Testis (tissue), 3 donors: ENCODE data around the gene VASH2. TPM values are rescaled to one million over a fixed set of nuclear protein-coding genes. Genes with fewer than 3 reads are reported as not detected.

Experiments
- DNase-seq: peaks from one replicate; pipeline ENCODE4 v3.0.0-alpha.2; 2019
- H3K27ac ChIP-seq, 2 donors: fragments of 200-600 bp; sonication (generic); one replicate each; pipeline ENCODE4 v1.5.1; 2019
- H3K27me3 ChIP-seq: fragments of 200-600 bp; sonication (generic); one replicate; pipeline ENCODE4 v1.5.1; 2019
- H3K36me3 ChIP-seq: fragments of 200-600 bp; sonication (generic); one replicate; pipeline ENCODE4 v1.5.1; 2017; ENCODE audit warnings: low read depth; ENCODE audit errors: missing control alignments
- H3K4me1 ChIP-seq: fragments of 200-600 bp; sonication (generic); one replicate; pipeline ENCODE4 v1.5.1; 2019
- H3K4me3 ChIP-seq, 2 donors: fragments of 200-600 bp; sonication (generic); one replicate each; pipeline ENCODE4 v1.5.1; 2017 to 2019
- H3K9me3 ChIP-seq: fragments of 200-600 bp; sonication (generic); one replicate; pipeline ENCODE4 v1.5.1; 2017
- POLR2A ChIP-seq: fragments of 450-650 bp; IDR thresholded peaks from one replicate; pipeline ENCODE4 v1.6.1; 2017; ENCODE audit warnings: antibody characterized with exemption, mild to moderate bottlenecking, moderate library complexity
- WGBS, 2 donors: methylation state at CpG; one replicate each; pipeline ENCODE4 v1.1.5; 2018; 5-methylcytosine and 5-hydroxymethylcytosine counted together
- intact Hi-C: fragments of 100-400 bp; cut with DNase I; formaldehyde crosslinking; loops from one replicate; pipeline ENCODE4 v1.15.1; 2023; ENCODE audit warnings: low total_unique reads
- polyA plus RNA-seq: library from polyadenylated mRNA; stranded (reverse); fragments of 350-450 nt; fragmentation: Illumina TruSeq; extraction: RNeasy Lipid Tissue Mini Kit (QIAGEN cat#74804); gene quantifications from one replicate; pipeline ENCODE4 v1.2.3, GENCODE V29; 2014; ENCODE audit warnings: low read depth, low replicate concordance; ENCODE audit not compliant: insufficient read depth
- total RNA-seq, 2 donors: library from RNA; depleted of rRNA; stranded (reverse); fragments of >200 nt; gene quantifications; one replicate each; pipeline ENCODE4 v1.2.3, GENCODE V29; 2016
- TF ChIP-seq, protein P1 (sequence below), 3 experiments: fragments of 450-650 bp in 2 of 3; fragments of 200-600 bp in 1 of 3; sonication (generic) in 1 of 3; IDR thresholded peaks; one replicate each; pipeline ENCODE4 v1.5.1; 2016 to 2019; ENCODE audit warnings: antibody characterized with exemption in 3 of 3, mild to moderate bottlenecking in 2 of 3, moderate library complexity in 1 of 3

Gene VASH2
- total and polyA plus RNA-seq, 3 donors from 2014 or later: 9.5 to 30.9 (median 18.0) TPM

- Histone ChIP-seq H3K27me3 (no peaks in the 10 kb centered on the region), H3K4me1 (no peaks in the 10 kb centered on the region), H3K36me3 (no peaks in the 10 kb centered on the region), H3K4me3 (no peak overlapping the region), H3K9me3 (no peaks in the 10 kb centered on the region), H3K27ac (no peak overlapping the region)
- TF ChIP-seq POLR2A: no peak
- TF ChIP-seq, protein P1, sequence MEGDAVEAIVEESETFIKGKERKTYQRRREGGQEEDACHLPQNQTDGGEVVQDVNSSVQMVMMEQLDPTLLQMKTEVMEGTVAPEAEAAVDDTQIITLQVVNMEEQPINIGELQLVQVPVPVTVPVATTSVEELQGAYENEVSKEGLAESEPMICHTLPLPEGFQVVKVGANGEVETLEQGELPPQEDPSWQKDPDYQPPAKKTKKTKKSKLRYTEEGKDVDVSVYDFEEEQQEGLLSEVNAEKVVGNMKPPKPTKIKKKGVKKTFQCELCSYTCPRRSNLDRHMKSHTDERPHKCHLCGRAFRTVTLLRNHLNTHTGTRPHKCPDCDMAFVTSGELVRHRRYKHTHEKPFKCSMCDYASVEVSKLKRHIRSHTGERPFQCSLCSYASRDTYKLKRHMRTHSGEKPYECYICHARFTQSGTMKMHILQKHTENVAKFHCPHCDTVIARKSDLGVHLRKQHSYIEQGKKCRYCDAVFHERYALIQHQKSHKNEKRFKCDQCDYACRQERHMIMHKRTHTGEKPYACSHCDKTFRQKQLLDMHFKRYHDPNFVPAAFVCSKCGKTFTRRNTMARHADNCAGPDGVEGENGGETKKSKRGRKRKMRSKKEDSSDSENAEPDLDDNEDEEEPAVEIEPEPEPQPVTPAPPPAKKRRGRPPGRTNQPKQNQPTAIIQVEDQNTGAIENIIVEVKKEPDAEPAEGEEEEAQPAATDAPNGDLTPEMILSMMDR (IDR thresholded peaks at IDR 0.05): no peak
- intact Hi-C loops: no loop called here
- WGBS, 2 donors: 77 to 85% methylated on average over 3 of the region's 3 CpGs
- DNase-seq: no peak
Measured at GRCh38 chr1:212968368-212968863, 18.1 kb downstream of the VASH2 start.

DNA sequence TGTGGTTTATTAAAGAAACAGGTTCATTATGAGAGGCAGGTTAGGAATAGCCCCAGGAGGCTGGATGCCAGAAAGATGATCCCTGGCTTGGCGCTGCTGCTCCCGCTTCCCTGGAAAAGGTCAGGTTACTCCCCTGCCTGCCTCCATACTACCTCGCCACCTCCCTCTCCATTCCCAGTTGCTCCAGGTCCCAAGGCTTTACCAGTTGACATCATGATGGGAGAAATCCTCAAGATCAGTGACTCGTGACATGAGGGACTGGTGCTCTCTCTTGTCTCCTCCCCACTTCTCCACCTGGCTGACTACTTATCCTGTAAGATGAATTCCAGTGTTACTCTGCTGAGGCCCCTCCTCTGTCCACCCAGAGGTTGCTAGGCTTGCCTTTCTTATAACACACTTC is 19.7 kb downstream of the VASH2 start:
- WGBS, 2 donors: 88 to 97% methylated on average over 4 of the region's 4 CpGs

DNA sequence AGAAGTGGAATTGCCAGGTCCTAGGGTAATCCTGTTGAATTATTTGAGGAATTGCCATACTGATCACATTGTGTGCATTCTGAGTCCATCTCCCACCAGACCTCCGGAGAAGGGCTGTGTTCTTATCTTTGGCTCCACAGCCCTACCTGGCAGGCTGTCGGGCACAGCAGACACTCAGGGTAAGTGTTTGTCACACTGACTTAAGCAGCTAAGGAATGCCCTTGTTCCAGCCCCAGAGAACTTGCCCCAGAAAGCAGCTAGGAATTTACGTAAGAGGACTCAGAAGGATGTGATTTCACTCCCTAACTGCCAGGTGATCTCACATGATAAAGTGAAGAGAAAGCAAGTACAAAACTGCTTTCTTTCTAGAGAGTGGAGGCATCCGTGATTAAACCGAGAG is 21.0 kb downstream of the VASH2 start:
- 89 to 91% methylated on average over 5 of the region's 5 CpGs for WGBS, 2 donors
- TF ChIP-seq, protein P1 (IDR thresholded peaks at IDR 0.05): no peak
- no peak for TF ChIP-seq POLR2A
- Histone ChIP-seq H3K4me3 (no peak overlapping the region), H3K27ac (no peak overlapping the region), H3K27me3 (no peaks in the 10 kb centered on the region), H3K4me1 (no peaks in the 10 kb centered on the region), H3K36me3 (no peaks in the 10 kb centered on the region), H3K9me3 (no peaks in the 10 kb centered on the region)
- intact Hi-C loops: no loop called here
- DNase-seq: no peak

More for the DNA sequence above, 19.7 kb downstream of the VASH2 start:
- no peak overlapping the region for H3K27ac ChIP-seq
- no peaks in the 10 kb centered on the region for H3K4me1 ChIP-seq
- H3K9me3 ChIP-seq: no peaks in the 10 kb centered on the region
- H3K4me3 ChIP-seq: no peak overlapping the region
- intact Hi-C loops: no loop called here
- no peaks in the 10 kb centered on the region for H3K27me3 ChIP-seq
- no peak for TF ChIP-seq POLR2A
- TF ChIP-seq, protein P1 (IDR thresholded peaks at IDR 0.05): no peak
- no peak for DNase-seq
- H3K36me3 ChIP-seq: no peaks in the 10 kb centered on the region

DNA sequence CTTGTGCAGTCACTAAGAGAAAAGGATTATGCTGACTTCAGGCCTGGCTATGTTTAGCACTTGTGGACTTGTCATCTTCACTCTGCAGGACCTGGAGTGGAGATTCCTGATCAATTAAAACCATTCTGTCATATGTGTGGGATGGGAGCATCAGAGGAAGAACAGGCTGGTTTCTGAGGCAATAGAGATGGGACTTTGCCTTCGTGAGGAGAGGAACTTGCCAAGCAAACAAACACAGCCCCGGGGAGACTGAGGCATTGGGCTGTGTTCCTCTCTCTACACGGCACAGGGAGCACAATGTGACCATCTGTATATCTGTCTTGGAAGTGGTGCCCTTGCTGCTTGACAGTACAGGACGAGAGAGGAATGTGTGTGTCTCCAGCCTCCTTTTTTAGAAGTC is 23.1 kb downstream of the VASH2 start:
- Histone ChIP-seq H3K4me3 (no peak overlapping the region), H3K27me3 (no peaks in the 10 kb centered on the region), H3K9me3 (no peaks in the 10 kb centered on the region), H3K27ac (no peak overlapping the region), H3K4me1 (no peaks in the 10 kb centered on the region), H3K36me3 (no peaks in the 10 kb centered on the region)
- intact Hi-C loops: no loop called here
- TF ChIP-seq, protein P1 (IDR thresholded peaks at IDR 0.05): no peak
- TF ChIP-seq POLR2A: no peak
- DNase-seq: no peak
- WGBS, 2 donors: 95 to 100% methylated on average over 3 to 4 of the region's 4 CpGs

DNA sequence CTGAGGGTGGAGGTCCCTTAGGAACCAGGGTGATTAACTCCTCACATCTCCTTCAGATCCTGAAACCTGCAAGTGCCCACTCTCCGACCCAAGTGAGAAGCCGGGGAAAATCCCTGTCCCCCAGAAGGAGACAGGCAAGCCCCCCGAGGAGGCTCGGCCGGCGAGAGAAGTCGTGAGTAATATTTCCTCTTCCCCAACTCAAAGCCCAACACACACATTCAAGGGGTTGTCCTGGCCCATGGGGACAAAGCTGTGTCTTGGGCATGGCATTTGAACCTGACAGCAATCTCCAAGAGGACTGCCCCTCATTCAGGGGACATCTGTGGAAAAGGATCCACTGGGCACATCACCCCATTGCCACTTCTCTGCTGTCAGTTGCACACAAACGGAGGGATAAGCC is 23.6 kb downstream of the VASH2 start:
- Histone ChIP-seq H3K4me1 (no peaks in the 10 kb centered on the region), H3K27ac (no peak overlapping the region), H3K36me3 (no peaks in the 10 kb centered on the region), H3K27me3 (no peaks in the 10 kb centered on the region), H3K4me3 (no peak overlapping the region), H3K9me3 (no peaks in the 10 kb centered on the region)
- no peak for DNase-seq
- TF ChIP-seq, protein P1 (IDR thresholded peaks at IDR 0.05): no peak
- no peak for TF ChIP-seq POLR2A
- intact Hi-C loops: no loop called here
- 93 to 94% methylated on average over 8 of the region's 8 CpGs for WGBS, 2 donors
